ENCODE data around the gene TTC39A.

GRCh38 chr1:51325391-51325790 lies 5.0 kb downstream of the TTC39A start:
- TF ChIP-seq SP1 (IDR thresholded peaks at IDR 0.05) (no peak), ZNF384 (IDR thresholded peaks at IDR 0.05) (no peak), BHLHE40 (IDR thresholded peaks at IDR 0.05; ENCODE audit: borderline replicate concordance) (no peak), CTBP1 (IDR thresholded peaks at IDR 0.05; ENCODE audit: borderline replicate concordance) (no peak), PKNOX1 (IDR thresholded peaks at IDR 0.05) (no peak), LEF1 (IDR thresholded peaks at IDR 0.05; ENCODE audit: borderline replicate concordance) (no peak), NFRKB (IDR thresholded peaks at IDR 0.05) (no peak), FOXK2 (IDR thresholded peaks at IDR 0.05) (no peak), SUZ12 (IDR thresholded peaks at IDR 0.05) (no peak)

Measured in HEK293T (cell line).